ENCODE results near the gene TRPC1.

The TRPC1 gene

DNA sequence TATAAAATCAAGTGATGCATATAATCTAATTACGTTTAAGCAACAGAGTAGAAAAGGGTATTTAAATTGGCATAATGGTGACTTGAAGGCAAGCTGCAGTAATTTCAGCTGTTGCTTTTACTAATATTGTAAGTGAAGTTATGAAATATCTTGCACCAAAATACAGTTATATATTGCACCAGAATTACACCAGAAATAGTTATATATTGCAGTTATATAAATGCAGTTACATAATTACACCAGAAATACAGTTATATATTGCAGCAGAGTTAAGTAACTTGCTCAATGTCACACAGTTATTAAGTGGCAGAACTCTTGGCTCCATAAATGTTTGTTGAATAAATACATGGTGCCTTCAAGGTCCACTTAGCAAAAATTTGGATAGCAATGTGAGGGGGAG lies 113.7 kb downstream of the TRPC1 start:
- no peak for DNase-seq (ENCODE audit: low read depth in 2 of 2)

DNA sequence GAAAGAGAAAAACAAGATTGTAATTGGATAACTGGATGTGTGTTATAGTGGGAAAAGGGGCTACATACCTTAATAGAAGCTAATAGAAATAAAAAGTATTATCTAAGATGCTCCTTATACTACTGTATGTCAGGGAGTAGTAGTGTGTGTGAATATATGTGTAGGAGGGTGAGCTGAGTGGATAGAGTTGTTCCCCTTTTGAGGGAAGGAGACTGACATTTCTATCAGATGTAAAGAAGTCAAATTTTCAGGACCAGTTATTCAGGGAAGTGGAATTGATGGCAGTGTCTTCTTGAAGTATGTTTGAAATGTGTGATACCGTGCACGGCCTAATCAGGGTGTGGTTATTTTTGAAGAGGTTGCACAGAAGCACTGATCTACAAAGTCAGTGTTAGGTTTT lies 116.0 kb downstream of the TRPC1 start:
- DNase-seq (ENCODE audit: low read depth in 2 of 2), result no peak

DNA sequence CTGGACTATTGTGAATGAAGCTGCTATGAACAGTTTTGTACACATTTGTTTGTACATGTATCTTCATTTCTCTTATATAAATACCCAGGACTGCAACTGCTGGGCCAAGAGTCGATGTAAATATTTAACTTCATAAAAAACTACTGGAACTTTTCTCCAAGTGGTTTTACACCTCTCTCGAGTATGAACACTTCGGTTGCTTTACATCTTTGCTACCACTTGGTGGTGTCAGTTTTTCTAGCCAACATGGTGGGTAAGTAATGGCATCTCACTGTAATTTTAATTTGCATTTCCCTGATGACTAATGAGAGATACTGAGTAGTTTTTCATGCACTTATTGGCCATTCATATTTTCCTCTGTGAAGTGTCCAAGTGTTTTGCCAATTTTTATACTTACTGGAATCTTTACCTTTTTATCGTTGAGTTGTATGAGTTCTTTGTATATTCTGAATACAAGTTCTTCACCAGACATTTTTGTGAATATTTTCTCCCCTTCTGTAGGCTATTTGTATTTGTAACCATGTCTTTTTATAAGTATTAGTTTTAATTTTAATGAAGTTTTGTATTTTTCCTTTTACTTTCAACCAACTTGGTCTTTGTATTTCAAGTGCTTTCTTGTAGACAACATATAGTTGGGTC lies 120.6 kb downstream of the TRPC1 start:
- DNase-seq (ENCODE audit: low read depth in 2 of 2), result no peak

DNA sequence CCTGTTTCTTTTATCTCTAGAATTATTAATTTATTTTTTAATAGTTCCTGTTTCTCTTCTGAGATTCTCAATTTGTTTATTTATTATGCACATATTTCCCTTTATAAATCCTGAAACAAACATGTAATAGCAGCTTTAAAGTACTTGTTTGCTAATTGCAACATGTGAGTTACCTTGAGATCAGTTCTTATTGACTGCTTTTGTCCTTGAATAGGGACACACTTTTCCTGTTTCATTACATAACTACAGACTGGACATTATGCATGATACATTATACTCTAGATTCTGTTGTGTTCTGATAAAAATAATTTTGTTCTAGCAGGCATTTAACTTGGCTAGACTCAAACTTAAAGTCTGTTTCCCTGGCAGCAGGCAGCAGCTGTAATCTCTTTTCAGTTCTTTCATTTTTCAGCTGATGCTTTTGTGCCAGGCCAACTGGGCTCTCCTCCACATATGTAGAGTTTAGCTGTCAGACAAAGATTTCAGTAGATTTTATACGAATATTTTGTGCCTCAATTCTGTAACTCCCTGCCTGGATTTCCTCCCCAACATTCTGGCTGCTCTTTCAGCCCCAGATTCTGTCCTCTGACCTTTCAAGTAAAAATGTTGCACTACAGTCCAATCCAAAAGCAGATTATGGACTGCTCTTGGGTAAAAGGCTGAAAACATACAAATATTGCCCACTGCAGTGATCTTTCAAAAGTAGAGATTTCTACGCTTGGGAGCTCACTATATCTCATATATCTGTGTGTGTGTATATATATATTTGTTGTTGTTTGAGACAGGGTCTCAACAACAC lies 123.1 kb downstream of the TRPC1 start:
- DNase-seq (ENCODE audit: low read depth in 2 of 2), result no peak

DNA sequence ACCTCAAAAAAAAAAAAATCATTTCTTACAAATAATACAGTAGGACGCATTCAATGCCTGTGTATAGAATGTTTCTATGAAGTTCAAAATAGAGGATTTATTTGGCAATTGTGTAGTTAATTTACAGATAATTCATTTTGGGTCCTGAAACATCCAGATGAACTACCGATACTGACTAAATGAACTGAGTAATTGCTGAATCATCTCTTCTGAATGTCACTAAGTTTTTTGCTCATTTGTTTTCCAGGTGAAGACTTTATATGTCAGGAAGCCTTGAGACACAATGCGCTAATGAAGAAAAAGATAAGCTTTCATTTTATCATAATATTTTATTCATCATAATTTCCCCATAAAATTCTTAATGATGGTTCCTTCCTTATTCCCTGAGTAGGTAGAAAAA lies 125.3 kb downstream of the TRPC1 start:
- no peak for DNase-seq (ENCODE audit: low read depth in 2 of 2)

DNA sequence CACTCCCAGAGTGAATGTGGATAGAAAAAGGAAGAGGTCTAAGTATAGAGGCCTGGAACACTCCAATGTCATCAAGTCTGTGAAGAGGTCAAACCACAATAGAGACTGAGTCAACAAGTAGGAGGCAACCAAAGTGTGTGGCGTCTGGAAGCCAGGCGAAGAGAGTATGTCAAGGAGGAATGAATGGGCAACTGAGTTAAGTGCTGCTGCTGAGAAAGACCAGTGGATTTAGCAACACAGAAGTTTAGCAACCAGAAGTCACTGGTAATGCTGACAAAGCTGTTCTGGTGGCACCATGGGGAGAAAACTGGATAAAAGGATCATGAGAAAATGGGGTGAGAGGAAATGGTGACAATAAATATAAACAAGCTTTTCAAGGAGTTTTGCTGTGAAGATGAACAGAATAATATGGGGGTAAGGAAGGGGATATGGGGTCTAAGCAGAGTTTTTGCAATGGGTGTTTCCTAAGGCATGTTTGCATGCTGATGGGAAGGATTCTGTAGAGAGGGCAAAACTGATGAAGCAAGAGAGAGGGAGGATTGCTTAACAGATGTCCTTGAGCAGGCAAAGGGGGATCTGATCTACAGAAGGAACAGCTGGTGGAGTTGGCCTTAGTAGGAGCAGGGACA lies 126.7 kb downstream of the TRPC1 start:
- no peak for DNase-seq (ENCODE audit: low read depth in 2 of 2)

DNA sequence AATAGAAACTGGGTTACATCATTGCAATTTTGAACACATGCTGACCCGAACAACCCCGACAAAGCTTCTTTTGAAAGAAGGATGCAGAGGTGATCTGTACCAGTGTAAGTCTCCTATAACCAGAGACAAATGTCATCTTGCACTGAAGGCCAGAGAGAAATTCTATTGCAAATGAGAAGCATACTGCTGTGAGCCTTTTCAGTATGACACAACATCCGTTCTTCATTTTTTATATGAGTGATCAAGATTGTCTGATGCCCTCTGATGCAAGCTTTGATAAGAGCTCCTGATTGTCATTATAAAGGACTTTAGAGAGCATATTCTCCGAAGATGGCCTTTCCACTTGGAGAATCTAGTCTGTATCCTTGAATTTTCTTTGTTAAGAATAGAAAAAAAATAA lies 128.2 kb downstream of the TRPC1 start:
- DNase-seq (ENCODE audit: low read depth in 2 of 2), result no peak

DNA sequence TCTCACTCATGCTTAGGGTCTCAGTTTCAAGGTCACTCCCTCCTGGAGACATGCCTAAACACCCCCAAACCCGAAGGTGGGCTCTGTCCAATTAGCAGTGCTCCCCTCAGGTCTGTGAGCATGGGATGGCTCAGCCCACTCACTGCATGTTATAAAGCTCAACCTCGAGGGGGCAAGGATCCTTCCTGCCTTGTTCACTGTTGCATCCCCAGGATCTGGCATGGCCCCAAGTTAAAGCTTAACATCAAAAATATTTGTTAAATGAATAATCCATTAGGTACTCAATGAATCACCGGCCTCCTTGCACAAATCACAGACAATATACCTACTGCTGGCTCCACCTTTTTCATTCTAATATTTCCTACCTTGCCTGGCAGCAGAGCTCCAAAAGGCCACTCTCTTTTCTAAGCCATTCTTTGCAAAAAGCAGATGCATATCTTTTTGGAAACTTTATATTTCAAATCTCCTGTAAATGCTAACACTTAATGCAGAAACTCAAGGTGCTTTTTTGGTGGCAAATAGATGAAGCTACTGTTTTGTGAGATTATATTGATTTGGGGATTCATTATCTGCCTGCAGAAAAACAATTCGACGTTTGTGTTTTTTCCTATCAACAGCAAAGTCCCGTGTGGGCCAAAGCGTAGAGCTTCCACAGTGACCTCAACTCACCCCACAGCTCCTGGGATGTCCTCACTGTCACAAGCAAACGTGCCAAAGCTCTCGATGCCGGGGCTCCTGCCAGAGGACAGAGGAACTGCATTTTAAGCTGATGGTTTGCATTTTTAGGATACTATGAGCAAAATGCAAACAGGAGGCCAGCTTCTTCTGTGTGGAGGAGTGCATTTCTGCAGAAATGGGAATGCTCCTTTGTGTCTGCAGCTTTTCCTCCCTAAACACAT lies 129.7 kb downstream of the TRPC1 start:
- DNase-seq (ENCODE audit: low read depth in 2 of 2), result no peak

DNA sequence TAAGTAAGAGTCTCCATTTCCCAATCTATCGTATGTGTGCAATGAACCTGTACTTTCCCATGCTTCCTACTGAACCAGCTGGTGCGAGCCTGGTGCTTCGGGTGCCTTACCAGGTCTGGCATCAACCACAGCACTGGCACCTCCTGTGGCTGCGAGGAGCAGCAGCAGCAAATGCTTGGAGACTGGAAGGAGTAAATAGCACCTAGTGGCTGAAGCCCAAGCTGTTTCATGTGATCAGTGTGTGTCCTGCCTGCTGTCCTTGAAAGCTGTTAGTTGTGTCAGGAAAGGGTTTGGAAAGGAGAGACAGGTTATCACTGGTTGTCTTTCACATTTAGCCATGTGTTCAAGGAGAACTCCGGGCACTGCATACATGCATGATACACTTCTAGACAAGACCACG lies 133.2 kb downstream of the TRPC1 start:
- no peak for DNase-seq (ENCODE audit: low read depth in 2 of 2)

Measured in activated CD8-positive, alpha-beta memory T cell treated with anti-CD3 and anti-CD28 coated beads for 4 hours (primary cell).